Sigmoid colon (tissue), 4 donors: Measurements from ENCODE around the gene TOLLIP.

Experiments
- EP300 ChIP-seq, 4 donors: sonication (generic); formaldehyde crosslinking; IDR thresholded peaks; one replicate each; pipeline ENCODE4 v1.6.1; 2017; ENCODE audit warnings: antibody characterized with exemption in 4 of 4
- TF ChIP-seq, protein P1 (sequence below), 4 experiments: fragments of 450-650 bp in 3 of 4; fragments of 200-600 bp in 1 of 4; IDR thresholded peaks; one replicate each; pipeline ENCODE4 v1.5.1; 2016 to 2019; ENCODE audit warnings: antibody characterized with exemption in 4 of 4, mild to moderate bottlenecking in 3 of 4, moderate library complexity in 2 of 4

DNA sequence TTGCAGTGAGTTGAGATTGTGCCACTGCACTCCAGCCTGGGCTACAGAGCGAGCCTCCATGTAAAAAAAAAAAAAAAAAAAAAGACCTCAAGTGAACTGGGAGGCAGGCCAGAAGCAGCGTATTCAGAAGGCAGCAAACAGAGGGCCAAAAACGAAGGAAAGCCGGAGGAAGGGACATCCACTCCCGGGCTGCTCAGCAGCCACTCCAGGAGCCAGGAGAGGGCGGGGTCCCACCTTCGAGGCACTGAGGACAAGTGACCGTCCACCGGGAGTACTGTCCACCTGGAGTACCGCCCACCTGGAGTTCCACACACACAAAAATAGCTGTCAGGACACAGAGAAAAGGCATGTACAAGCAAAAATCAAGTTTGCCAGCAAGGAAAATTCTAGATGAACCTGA is 5.5 kb downstream of the TOLLIP start:
- no peak for TF ChIP-seq EP300 (IDR thresholded peaks at IDR 0.05)
- TF ChIP-seq, protein P1, sequence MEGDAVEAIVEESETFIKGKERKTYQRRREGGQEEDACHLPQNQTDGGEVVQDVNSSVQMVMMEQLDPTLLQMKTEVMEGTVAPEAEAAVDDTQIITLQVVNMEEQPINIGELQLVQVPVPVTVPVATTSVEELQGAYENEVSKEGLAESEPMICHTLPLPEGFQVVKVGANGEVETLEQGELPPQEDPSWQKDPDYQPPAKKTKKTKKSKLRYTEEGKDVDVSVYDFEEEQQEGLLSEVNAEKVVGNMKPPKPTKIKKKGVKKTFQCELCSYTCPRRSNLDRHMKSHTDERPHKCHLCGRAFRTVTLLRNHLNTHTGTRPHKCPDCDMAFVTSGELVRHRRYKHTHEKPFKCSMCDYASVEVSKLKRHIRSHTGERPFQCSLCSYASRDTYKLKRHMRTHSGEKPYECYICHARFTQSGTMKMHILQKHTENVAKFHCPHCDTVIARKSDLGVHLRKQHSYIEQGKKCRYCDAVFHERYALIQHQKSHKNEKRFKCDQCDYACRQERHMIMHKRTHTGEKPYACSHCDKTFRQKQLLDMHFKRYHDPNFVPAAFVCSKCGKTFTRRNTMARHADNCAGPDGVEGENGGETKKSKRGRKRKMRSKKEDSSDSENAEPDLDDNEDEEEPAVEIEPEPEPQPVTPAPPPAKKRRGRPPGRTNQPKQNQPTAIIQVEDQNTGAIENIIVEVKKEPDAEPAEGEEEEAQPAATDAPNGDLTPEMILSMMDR (IDR thresholded peaks at IDR 0.05): no peak
